NCI-H1436 (cell line): ENCODE results near the gene CARD9.

Experiments
- DNase-seq: peaks from one replicate; lab custom pipeline; 2025; lab: John Stamatoyannopoulos, UW

CARD9 gene

DNA sequence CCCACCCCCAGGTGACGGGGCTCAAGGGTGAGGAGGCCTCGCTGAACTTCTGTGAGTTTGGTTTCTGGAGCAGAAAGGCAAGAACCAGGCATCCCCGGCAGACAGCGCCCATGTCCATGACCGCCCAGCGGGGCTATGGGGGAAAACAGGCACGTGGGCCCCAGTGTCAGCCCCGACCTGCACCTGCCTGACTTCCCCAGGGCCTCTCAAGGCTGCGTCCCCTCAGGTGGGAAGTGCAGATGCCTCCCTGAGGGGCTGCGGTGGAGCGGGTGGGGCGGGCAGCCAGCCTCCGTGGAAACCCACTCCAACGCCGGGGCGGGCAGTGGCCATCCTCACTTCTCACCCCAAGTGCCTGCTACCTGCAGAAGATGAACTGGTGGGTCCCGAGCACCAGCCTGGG, 6.9 kb upstream of the CARD9 start:
- DNase-seq: no peak

DNA sequence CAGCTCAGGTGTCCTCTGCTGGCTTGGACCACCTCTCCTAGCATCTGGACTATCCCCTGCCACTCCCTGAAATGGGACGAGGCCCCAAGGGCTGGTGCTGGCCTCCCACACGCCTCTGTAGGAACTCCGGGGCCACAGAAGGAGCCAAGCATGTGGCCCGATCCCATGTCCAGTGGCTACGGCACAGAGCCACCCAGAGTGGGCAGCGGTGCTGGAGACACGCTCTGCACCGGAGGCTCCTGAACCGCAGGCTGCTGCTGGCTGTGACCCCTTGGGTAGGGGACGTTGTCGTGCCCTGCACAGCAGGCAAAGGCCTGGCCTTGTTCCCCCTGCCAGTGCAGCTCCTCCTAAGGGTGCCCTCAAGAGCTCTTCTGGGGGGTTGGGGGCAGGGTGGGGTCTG, 6.4 kb upstream of the CARD9 start:
- DNase-seq: no peak

DNA sequence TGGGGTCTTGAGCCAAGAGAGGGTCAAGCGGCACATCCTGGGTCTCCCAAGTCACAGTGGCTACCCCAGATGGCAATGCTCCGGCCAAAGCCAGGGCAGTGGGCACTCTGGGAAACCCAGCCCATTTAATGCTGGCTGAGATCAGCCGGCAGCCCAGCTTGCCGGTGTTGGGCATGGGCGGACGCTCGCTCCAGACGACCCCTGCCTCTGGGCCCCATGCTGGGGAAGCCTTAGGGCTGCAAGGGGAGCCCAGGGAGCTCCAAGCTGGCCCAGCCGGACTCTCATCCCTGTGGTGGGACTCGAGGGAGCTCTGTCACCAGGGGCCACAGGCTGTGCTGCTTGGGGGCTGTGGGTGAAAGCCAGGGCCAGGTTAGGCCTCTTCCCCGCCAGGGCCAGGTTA, 5.9 kb upstream of the CARD9 start:
- no peak for DNase-seq

DNA sequence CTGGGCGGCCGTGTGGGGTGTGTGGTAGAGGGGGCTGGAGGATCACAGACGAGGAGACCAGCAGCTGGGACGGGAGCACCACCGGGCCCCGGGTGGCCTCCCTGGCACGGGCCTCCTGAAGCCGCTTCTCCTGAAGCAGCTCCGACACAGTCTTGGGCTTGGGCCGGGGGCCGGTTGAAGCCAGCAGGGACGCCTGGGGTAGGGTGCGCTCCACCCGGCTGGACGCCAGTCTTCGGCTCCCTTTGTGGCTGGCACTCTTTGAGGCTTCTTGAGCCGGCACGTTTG, 5.5 kb upstream of the CARD9 start:
- DNase-seq: no peak

DNA sequence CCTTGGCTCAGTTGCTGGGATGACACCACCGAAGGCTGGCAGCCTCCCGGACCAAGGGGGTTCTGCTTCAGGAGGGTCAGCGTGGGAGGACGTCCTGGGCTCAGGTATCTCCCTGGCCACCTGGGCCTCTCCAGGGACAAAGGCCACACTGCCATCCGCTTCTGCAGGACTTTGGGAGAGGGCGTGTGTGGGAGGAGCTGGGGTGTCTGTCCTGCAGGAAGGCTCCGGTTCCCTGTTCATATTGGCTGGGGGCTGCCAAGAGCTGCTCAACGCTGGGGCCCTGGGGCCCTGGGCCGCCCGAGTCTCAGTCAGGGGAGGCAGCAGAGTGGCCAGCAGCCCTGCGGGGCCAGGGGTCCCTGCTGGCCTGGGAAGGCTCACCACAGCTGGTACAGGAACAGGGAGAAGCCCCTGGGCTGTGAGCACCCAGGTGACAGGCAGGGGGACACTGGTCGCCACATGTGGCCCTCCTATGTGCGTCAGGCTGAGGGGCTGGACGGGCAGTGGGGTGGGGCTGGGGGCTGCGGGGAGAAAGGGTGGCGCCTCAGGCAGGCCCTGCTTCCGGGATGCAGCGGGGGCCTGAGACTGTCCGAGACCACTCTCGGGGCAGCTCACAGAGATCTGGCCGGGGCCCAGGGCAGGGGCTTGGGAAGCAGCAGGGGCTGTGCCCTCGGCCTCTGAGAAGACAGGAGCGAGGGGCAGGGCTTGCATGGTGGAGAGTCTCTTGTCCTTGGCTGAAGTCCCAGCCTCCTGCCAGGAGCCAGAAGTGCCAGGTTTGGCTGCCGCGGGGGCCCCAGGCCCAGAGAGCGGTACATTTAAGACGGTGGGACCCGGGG, 4.9 kb upstream of the CARD9 start:
- no peak for DNase-seq

DNA sequence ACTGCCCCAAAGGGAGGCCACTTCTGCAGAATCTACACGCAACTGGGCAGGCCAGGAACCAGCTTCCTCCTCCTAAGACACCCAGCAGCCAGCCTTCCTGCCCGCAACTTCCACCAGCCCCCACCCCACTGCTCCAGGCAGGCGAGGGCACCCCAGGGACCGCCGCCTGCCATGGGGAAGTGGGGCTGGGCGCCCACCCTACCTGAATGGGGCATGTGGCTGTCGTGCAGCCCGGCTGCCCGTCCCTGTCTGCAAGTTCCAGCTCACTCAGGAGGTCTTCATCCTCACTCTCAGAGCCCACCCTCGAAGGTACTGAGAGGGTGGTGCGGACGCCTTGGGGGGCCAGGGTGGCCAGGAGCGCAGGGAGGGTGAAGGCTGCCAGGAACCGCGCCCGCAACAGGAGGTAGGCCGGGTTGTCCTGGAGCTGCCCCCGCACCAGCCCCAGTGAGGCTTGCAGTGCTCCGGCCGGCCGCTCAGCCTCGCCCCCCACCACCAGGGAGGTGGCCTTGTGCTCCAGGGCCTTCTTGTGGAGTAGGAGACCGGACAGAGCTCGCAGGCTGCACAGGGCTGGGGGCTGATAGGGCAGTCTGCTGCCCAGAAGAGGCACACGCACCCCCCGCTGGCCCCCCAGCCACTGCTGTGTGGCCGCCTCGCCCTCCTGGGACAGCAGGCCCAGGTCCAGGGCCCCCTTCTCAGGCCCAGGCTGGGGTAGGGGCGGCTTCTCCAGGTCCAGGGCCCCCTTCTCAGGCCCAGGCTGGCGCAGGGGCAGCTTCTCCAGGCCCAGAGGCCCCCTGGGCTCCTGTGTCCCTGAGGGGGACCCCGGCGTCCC, 4.1 kb upstream of the CARD9 start:
- no peak for DNase-seq

DNA sequence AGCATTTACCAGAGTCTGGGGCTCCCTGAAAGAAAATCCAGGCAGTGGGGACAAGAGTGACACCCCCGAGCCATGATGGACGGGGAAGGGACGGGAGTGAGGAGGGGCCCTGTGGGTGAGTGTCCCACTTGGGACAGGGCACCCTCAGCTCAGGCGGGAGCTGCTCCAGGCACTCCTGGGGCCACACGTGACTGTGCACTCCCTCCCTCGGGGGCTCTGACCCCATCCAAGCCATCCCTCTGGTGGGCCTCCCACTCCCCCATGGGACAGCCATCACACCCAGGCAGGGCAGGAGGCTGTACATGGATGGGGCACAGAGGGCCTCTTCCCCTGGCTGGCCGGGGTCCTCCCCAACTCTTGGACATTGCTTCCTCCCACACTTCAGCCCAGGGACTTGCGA, 3.0 kb upstream of the CARD9 start:
- no peak for DNase-seq

DNA sequence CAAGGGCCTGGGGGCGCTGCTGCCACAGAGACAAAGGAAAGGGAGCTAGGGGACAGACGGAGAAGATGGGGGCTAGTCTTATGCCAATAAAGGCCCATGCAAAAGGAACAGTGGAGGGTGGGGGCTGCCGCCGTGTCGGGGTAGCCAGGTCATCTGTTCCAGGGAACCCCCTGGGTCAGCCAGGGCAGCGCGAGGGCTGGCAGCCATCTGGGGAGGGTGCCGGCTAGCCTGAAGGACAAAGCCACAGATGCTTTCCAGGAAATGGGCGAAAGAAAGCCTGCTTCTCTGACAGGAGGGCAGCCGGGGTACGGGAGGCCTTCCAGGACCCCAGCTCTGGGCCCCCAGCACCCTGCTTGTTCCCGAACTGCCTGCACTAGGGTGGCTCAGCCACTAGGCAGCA, 1.6 kb upstream of the CARD9 start:
- no peak for DNase-seq

DNA sequence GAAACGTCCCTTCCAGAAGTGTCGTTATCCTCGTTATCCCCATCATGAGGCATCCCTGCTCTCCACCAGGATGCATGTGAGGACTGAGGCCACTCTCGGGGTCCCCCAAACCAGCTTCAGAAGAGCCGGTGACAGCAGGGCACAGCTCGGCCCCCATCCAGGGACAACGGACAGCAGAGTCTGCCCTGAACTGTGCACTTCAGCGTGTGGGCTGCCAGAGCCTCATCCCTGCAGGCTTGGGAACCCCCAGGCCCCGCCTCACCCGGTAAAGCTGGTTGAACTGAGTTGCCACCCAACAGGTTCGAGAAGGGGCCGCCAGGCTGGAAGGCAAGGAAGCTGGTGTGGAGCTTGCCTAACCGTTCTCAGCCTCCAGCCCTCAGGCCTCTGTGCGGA, 710 bp upstream of the CARD9 start:
- DNase-seq: no peak

DNA sequence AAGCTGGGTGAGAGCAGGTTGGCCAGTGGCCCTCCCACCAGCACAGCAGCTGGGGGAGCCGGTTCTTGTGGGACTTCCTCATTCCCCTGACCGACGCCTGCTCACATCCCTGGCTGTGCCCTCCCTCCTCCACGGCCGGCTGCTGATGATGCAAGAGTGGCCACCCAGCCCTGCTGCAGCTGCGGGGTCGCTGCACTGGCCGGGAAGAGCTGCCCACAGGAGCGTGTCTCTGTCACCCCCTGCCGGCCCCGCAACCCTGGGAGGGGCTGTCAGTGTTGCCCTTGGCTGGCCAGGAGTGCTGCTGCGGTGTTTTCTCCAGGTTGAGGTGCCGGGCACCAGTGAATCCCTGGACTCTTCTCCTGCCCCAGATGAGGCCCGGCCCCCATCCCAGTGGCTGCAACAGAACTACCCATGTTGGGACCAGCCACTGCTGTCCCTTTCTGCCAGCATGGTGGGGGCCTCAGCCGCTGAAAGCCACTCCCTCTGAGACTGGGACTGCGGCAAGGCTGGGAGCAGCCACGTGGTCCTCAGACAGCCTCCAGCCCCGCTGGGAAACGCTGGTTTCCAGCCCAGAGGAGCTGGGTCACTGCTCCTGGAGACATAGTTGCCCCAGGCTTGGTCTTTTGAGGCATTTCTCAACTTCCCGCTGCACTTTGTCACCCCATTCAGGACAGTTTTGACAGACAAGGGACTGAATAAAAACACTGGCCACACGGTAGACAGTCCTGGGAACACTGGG, 739 bp downstream of the CARD9 start:
- DNase-seq: no peak

DNA sequence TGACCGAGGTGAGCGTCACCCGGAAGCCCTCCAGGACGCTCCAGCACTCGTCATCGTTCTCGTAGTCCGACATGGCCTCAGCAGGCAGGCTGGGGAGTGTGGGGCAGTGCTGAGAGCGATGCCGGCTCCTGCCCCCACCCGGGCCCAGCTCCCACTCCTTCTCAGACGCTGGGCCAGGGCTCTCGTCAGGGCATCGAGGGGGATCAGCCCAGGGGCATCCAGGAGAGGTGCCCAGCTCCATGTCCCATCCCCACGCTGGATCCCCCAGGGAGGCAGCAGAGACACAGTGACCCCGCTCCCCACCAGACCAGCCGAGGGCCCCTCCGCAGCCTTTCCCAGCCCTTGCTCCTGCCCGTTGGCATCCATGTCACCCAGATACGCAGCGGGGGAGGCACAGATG, 1.5 kb downstream of the CARD9 start:
- no peak for DNase-seq

DNA sequence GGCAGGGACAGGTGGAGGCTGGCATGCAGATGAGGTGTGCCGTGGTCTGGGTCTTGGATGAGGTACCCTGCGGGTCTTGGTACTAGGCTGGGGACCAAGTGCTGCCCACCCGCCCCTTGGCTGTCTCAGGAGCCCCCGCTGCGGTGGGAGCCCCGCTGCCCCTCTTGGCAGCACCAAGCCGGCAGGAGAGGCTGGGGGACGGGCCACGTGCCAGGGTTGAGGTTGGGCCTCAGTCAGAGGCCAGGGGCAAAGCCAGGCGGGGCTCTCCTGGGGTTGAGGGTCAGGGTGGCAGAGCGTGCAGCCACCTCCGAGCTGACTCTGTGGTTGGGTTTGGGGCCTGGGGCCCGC, 2.0 kb downstream of the CARD9 start:
- DNase-seq: no peak

DNA sequence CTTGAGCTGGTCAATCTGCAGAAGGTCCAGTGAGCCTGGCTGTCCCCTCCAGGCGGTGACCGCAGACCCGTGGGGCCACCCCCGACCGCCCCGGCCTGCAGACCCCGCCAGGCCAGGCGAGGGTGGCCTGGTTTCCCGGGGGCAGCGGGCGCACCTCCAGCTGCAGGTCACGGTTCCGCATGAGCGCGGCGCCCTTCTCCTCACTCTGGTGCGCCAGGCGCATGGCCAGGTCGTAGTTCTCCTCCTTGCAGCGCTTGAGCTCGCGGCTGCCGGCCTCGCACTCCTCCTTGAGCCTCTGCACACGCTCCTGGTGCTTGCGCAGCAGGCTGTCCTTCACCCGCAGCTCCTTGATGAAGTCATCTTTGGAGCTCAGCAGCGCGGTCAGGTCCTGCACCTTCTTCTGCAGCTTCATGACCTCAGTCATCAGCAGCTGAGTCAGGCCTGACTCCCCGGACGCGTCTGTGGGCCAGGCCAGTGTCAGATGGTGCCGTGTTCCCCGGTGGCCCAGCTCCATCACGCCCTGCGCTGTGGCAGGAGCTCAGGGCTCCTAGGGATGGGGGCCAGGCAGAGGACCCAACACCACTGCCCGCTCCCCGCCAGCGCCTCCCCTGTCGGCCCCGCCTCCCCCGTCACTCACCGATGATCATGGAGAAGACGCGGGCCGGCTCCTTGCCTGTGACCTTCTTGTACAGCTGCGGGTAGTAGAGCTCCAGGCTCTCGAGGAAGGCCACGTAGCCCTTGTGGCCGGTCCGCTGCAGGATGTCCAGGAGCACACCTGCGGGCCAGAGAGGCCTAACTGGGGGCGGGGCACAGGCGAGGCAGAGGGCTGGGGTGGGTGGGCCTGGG, 2.6 kb downstream of the CARD9 start:
- no peak for DNase-seq

DNA sequence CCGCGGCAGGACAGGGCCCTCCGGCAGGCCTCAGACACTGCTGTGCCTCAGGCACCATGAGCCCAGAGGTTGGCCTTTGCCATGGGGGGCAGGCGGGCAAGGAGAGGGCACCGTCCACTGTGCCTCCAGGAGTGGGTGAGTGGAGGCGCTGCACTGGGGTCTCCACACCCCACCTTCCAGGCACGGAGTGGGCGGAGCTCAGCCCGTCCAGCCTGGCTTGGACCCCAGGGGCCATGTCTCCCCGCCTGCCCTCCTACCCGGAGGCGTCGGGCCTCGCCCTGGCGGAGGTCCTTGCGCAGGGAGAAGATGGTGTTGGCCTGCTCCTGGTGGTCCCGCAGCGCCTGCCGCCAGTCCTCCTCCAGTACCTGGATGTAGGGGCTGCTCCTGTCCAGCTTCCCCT, 3.4 kb downstream of the CARD9 start:
- DNase-seq: no peak

DNA sequence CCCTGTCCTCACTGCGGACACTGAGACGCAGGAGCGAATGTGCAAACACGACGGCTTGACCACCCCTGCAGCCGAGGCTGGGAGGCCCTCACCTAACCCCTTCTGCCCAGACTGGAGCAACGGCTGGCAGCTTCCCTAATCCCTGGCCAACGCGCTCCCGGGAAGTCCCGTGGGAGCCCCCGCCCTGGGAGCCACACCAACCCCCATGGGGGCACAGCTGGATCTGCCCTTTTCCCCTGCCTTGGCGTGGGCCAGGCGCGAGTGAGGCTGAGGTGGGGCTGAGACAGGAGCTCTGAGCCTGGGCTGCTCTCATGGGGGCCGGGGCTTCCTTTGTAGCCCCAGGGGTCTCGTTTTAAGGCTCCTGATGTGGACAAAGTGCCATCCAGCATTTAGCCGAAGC, 5.3 kb downstream of the CARD9 start:
- no peak for DNase-seq

DNA sequence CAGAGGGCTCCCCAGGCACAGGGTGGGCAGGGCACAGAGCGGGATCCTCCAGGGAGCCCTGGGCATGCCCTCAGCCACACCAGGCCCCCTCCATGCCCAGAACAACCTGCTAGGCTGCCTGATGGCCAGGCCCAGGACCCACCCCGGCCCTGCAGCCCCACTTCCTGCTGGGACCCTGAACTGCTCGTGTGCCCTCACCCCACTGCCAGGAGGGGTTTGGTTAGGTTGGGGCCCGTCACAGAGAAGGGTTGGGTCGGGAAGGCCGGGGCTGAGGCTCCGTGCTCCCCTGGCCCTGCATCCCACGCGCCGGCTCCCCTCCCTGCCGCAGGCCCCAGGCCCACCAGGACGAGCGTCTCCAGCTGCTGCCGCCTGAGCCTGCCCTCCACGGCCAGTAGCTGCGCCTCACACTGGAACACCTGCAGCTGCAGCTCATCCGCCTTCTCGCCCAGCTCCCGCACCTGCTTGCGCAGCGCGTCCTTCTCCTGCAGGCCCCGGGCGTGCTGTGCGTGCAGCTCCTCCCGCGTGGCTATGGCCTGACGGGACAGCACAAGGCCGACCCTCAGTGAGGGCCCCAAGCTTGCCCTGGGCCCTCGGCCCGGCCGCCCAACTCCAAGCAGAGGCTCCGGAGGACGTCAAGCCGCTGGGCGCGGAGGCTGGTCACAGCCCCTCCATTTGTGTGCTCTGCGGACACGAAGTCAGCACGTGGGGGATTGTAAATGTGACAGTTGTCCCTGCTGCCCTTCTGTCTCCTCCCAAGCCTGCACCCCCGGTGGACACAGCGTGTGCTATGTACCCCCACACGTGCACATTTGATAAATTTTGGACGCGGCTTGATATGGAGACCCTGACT, 5.9 kb downstream of the CARD9 start:
- no peak for DNase-seq

DNA sequence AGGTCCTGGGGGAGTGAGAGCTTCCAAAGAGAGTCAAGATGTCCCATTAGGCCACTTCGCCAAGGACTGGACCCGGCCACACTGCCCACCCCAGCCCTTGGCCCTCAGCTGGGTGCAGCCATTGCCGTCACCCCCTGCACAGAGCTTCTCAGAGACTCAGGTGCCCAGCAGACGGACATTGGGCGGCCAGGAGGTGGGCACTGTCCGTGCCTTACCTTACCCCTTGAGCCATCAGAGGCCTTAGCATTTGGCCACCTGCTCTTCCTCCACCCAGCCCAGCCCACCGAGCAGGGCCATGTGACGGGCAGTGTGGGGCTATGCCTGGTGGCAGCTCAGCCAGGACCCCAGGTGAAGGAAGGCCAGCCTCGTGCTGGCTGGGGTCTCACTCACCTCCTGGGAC, 6.6 kb downstream of the CARD9 start:
- no peak for DNase-seq

DNA sequence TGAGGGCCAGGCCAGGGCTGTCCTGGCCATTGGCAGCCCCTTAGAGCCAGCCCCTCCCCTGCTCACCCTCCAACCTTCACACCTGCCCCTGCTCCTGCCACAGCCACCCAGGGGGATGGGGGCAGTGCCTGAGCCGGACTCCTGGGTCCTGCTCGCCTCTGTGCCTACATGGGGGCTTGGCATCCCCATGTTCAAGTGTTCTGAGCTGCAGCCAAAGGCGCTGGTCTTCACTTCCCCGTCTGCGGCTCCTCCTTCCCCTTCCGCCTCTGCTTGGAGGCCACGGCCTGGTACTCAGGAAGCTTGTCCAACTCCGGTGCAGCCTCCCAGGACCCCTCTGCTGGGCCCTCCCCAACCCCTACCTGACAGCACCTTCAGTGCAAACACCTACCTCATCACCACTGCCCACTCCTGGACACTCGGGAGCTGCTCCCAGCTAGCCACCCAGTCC, 7.7 kb downstream of the CARD9 start:
- no peak for DNase-seq

DNA sequence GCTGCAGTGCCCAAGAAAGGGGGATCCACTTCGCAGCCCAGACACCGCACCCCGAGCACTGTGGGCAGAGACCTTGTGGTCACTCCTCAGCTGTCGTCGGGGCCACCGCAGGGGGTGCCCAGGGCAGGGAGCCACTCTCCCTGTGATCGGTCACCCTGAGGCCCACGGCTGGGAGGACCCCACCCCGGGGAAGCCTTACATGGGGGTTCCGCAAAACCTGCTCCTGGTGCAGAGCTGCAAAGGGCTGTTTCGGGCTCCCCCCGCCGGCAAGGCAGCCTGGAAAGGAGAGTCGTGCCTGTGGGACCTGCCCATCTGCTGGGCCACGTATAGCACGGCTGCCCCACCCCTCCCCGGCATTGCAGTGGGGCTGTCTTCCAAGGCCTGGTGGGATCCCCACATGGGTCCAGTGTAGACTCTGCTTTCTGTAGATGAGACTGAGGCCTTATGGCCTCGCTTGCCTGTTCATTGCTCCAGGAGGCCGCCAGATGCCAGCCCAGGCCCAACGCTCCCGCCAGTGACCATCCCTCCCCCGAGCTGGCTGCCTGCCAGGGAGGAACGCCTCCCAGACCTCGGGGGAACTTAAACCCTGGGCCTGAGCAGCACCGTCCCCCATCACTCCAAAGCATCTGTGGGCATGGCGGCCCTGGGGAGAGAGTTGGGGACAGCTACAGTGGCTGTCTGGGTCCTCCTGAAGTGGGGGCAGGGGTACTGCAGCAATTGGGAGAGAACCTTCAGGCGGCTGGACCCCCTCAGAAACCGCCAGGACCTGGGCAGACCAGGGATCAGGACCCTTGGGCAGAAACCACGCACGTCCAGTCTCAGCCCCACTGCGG, 8.3 kb downstream of the CARD9 start:
- no peak for DNase-seq
